ENCODE measurements around the gene TGFBR3. TPM values are rescaled to one million over a fixed set of nuclear protein-coding genes. Genes with fewer than 3 reads are reported as not detected.

Gene TGFBR3
- total RNA-seq, 1 experiment from 2014 or later, result not detected

DNA sequence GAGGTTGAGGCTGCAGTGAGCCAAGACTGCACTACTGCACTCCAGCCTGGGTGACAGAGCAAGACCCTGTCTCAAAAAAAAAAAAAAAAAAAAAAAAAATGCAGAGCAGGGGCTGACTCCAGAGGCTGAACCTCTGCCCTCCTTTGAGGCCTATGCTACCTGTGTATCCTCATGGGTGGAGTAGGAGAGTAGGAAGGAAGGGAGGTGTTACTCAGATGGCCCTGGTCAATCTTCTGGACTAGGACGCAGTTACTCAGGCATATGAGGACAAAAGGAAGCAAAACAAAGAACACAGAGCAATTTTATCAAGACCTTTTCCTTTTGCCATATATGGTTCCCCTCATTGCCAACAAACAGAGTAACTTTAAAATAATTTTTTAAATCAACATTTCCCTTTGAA lies 35.2 kb downstream of the TGFBR3 start:
- H3K4me2 ChIP-seq (ENCODE audit: low read depth, low read length, poor library complexity, severe bottlenecking), result no peak overlapping the region

DNA sequence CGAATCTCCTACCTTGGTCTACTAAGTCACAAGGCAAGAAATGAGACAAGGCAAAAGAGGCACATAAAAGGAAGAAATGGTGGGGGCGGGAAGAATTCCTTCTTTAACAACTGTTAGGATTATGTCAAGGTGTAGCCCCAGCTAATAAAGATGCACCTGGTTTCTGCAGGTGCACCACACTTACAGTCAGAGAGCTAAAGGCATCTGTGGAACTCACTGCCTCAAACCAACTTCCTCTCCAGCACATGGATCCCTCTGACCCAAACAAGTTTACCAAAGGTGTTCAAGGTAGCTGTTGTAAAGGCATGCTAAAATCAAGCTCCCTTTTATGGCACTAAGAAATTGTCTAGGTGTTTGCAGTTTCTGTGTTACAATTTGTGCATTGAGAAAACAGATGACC lies 38.1 kb downstream of the TGFBR3 start:
- Histone ChIP-seq H3K9ac (ENCODE audit: low read length) (no peak overlapping the region), H3K4me3 (ENCODE audit: low read length) (no peak overlapping the region), H3K27ac (ENCODE audit: low read length) (no peak overlapping the region), H3K9me3 (ENCODE audit: low read length) (no peaks in the 10 kb centered on the region), H3K36me3 (ENCODE audit: insufficient read depth, low read length) (no peaks in the 10 kb centered on the region), H3K79me2 (ENCODE audit: low read length) (no peaks in the 10 kb centered on the region), H3K4me1 (ENCODE audit: low read length) (no peaks in the 10 kb centered on the region), H3K4me2 (ENCODE audit: low read depth, low read length, poor library complexity, severe bottlenecking) (no peak overlapping the region), H3K27me3 (ENCODE audit: low read length) (no peaks in the 10 kb centered on the region), H3K9me2 (replicated peaks; ENCODE audit: insufficient read depth, low read length) (no peaks in the 10 kb centered on the region), H4K20me1 (ENCODE audit: insufficient read depth, low read depth, low read length) (no peaks in the 10 kb centered on the region), H2AFZ (ENCODE audit: low read length) (no peak overlapping the region)
- no peak for DNase-seq

More for the DNA sequence above, 35.2 kb downstream of the TGFBR3 start:
- H3K36me3 ChIP-seq (ENCODE audit: insufficient read depth, low read length), result no peaks in the 10 kb centered on the region
- H3K9me2 ChIP-seq (replicated peaks; ENCODE audit: insufficient read depth, low read length), result no peaks in the 10 kb centered on the region
- no peak for DNase-seq
- H3K27ac ChIP-seq (ENCODE audit: low read length), result no peak overlapping the region
- no peaks in the 10 kb centered on the region for H3K79me2 ChIP-seq (ENCODE audit: low read length)
- no peaks in the 10 kb centered on the region for H4K20me1 ChIP-seq (ENCODE audit: insufficient read depth, low read depth, low read length)
- H2AFZ ChIP-seq (ENCODE audit: low read length), result no peak overlapping the region
- no peaks in the 10 kb centered on the region for H3K27me3 ChIP-seq (ENCODE audit: low read length)
- no peaks in the 10 kb centered on the region for H3K4me1 ChIP-seq (ENCODE audit: low read length)
- no peaks in the 10 kb centered on the region for H3K9me3 ChIP-seq (ENCODE audit: low read length)
- H3K9ac ChIP-seq (ENCODE audit: low read length), result no peak overlapping the region
- no peak overlapping the region for H3K4me3 ChIP-seq (ENCODE audit: low read length)

DNA sequence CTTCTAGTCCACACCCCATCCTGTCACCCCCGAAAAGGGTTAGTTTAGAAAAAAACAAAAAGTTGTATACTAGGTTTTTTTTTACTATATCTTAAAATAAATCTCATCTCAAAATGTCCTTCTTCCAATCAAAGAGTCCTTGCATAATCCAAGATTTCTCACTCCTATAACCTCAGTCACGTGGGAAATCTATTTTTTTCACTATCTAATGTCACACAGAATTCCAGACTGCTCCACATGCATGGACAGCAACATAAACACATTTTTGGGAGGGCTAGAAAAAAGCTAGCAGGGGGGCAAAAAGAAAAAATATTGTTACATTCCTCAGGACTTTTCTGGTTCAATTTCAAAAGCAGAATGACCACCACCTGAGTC lies 39.3 kb downstream of the TGFBR3 start:
- DNase-seq, result no peak
- Histone ChIP-seq H3K36me3 (ENCODE audit: insufficient read depth, low read length) (no peaks in the 10 kb centered on the region), H3K9me2 (replicated peaks; ENCODE audit: insufficient read depth, low read length) (no peaks in the 10 kb centered on the region), H3K4me2 (ENCODE audit: low read depth, low read length, poor library complexity, severe bottlenecking) (no peak overlapping the region), H3K9me3 (ENCODE audit: low read length) (no peaks in the 10 kb centered on the region), H2AFZ (ENCODE audit: low read length) (no peak overlapping the region), H3K4me1 (ENCODE audit: low read length) (no peaks in the 10 kb centered on the region), H3K4me3 (ENCODE audit: low read length) (no peak overlapping the region), H3K9ac (ENCODE audit: low read length) (no peak overlapping the region), H3K27ac (ENCODE audit: low read length) (no peak overlapping the region), H3K27me3 (ENCODE audit: low read length) (no peaks in the 10 kb centered on the region), H3K79me2 (ENCODE audit: low read length) (no peaks in the 10 kb centered on the region), H4K20me1 (ENCODE audit: insufficient read depth, low read depth, low read length) (no peaks in the 10 kb centered on the region)

DNA sequence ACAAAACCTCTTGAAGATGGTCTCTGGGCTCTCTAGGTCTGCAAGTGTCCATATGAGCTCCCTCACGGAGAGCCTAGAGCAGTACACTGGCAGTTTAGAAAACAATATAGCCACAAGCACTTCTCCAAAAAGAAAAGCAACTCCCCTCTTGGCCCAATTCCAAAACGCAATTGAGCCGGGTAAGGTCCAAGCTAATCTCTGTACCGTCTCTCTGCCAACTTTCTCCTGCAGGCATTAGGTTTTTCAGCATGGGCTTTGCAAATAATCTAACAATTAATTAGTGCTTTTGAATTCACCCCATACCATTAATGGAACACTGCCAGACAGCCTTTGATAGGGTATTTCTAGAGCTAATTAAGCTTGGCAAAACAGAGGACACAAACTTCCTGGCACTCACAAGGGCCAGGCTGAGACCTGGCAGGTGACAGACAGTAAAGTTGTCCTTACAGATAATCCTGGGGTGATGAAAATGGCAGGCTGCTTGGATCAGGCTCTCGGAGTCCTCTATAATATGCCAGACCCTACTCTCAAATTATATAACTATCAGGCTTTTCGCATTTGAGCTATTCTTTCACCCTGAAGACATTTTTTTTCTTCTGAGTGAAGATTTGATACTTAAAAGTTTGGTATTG lies 39.8 kb downstream of the TGFBR3 start:
- Histone ChIP-seq H3K4me1 (ENCODE audit: low read length) (no peaks in the 10 kb centered on the region), H3K36me3 (ENCODE audit: insufficient read depth, low read length) (no peaks in the 10 kb centered on the region), H3K79me2 (ENCODE audit: low read length) (no peaks in the 10 kb centered on the region), H3K4me3 (ENCODE audit: low read length) (no peak overlapping the region), H3K27ac (ENCODE audit: low read length) (no peak overlapping the region), H3K9ac (ENCODE audit: low read length) (no peak overlapping the region), H2AFZ (ENCODE audit: low read length) (no peak overlapping the region), H3K9me2 (replicated peaks; ENCODE audit: insufficient read depth, low read length) (no peaks in the 10 kb centered on the region), H4K20me1 (ENCODE audit: insufficient read depth, low read depth, low read length) (no peaks in the 10 kb centered on the region), H3K9me3 (ENCODE audit: low read length) (no peaks in the 10 kb centered on the region), H3K4me2 (ENCODE audit: low read depth, low read length, poor library complexity, severe bottlenecking) (no peak overlapping the region), H3K27me3 (ENCODE audit: low read length) (no peaks in the 10 kb centered on the region)
- DNase-seq, result no peak

DNA sequence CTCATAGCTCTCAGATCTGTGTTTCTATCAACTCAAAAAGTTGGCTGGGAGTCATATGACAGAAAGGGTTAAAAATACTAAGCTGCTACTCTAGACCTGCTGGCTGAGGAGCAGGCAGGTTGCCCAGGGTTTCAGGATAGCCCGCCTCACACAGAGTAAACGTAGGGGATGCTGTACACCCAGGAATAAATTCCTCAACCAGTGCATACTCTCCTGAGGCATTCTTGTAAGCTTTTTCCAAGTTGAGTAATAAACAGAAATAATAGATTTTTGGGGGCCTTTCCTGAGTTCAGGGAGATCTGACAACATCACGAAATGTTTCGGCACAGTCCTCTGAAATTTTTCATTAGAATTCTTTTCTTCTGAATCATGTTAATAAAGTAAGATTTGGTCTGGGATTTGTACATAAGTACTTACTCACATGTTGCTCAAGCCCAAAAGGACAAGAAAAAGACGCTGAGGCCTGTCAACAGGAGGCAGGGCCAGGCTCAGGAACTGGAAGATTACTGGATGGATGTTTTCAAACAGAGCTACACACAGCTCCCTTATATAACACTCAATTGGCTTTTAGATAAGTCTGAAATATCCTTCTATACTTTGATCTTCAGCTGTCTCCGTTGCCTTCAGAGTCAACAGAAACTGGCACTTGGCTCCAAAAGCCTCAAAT lies 41.0 kb downstream of the TGFBR3 start:
- H4K20me1 ChIP-seq (ENCODE audit: insufficient read depth, low read depth, low read length), result no peaks in the 10 kb centered on the region
- H3K4me3 ChIP-seq (ENCODE audit: low read length), result no peak overlapping the region
- H3K4me1 ChIP-seq (ENCODE audit: low read length), result no peaks in the 10 kb centered on the region
- no peaks in the 10 kb centered on the region for H3K36me3 ChIP-seq (ENCODE audit: insufficient read depth, low read length)
- H3K4me2 ChIP-seq (ENCODE audit: low read depth, low read length, poor library complexity, severe bottlenecking), result no peak overlapping the region
- H2AFZ ChIP-seq (ENCODE audit: low read length), result no peak overlapping the region
- no peaks in the 10 kb centered on the region for H3K27me3 ChIP-seq (ENCODE audit: low read length)
- H3K79me2 ChIP-seq (ENCODE audit: low read length), result no peaks in the 10 kb centered on the region
- no peaks in the 10 kb centered on the region for H3K9me3 ChIP-seq (ENCODE audit: low read length)
- no peak overlapping the region for H3K27ac ChIP-seq (ENCODE audit: low read length)
- no peaks in the 10 kb centered on the region for H3K9me2 ChIP-seq (replicated peaks; ENCODE audit: insufficient read depth, low read length)
- DNase-seq, result no peak
- no peak overlapping the region for H3K9ac ChIP-seq (ENCODE audit: low read length)

DNA sequence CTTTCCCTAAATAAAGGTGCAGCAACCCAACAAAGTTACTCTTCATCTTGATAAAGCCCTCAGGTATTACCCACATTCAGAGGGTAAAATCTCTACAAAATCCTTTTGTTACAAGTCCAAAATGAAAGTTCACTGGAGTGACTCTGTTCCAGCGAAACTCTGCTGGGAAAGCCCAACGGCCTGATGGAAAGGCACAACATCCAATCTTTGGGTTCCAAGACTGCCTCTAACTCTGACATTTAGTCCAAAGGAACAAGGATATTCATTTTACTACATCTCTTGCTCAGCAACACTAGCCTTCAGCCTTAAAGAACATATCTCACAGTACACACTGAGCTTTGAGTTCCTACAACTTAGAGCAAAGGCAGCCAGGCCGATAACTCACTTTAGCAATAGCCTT lies 42.1 kb downstream of the TGFBR3 start:
- Histone ChIP-seq H3K9me2 (replicated peaks; ENCODE audit: insufficient read depth, low read length) (no peaks in the 10 kb centered on the region), H3K4me3 (ENCODE audit: low read length) (no peak overlapping the region), H3K36me3 (ENCODE audit: insufficient read depth, low read length) (no peaks in the 10 kb centered on the region), H3K27me3 (ENCODE audit: low read length) (no peaks in the 10 kb centered on the region), H3K9me3 (ENCODE audit: low read length) (no peaks in the 10 kb centered on the region), H3K4me1 (ENCODE audit: low read length) (no peaks in the 10 kb centered on the region), H3K79me2 (ENCODE audit: low read length) (no peaks in the 10 kb centered on the region), H3K9ac (ENCODE audit: low read length) (no peak overlapping the region), H2AFZ (ENCODE audit: low read length) (no peak overlapping the region), H4K20me1 (ENCODE audit: insufficient read depth, low read depth, low read length) (no peaks in the 10 kb centered on the region), H3K4me2 (ENCODE audit: low read depth, low read length, poor library complexity, severe bottlenecking) (no peak overlapping the region), H3K27ac (ENCODE audit: low read length) (no peak overlapping the region)
- no peak for DNase-seq

DNA sequence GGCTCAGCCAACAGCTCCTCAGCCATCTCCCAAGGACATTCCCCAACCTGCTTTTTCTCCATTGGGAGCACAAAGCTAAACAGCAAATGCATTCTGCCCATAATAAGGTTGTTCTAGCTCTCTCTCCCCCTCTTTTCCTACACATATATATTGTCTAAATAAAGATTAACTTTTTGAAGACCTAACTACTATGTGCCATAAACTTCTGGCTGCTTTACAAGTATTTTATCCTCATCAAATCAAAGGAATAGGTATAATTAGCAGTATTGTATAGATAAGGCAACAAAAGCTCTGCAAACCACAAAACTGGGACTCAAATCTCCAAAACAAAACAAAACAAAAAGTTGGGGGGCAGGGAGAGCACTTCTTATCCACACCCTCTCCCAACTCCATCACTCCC lies 43.4 kb downstream of the TGFBR3 start:
- H3K9me3 ChIP-seq (ENCODE audit: low read length), result no peaks in the 10 kb centered on the region
- no peaks in the 10 kb centered on the region for H3K36me3 ChIP-seq (ENCODE audit: insufficient read depth, low read length)
- H3K4me3 ChIP-seq (ENCODE audit: low read length), result no peak overlapping the region
- no peak overlapping the region for H3K4me2 ChIP-seq (ENCODE audit: low read depth, low read length, poor library complexity, severe bottlenecking)
- H2AFZ ChIP-seq (ENCODE audit: low read length), result no peak overlapping the region
- H3K27ac ChIP-seq (ENCODE audit: low read length), result no peak overlapping the region
- H3K79me2 ChIP-seq (ENCODE audit: low read length), result no peaks in the 10 kb centered on the region
- H3K9me2 ChIP-seq (replicated peaks; ENCODE audit: insufficient read depth, low read length), result no peaks in the 10 kb centered on the region
- H3K4me1 ChIP-seq (ENCODE audit: low read length), result no peaks in the 10 kb centered on the region
- H4K20me1 ChIP-seq (ENCODE audit: insufficient read depth, low read depth, low read length), result no peaks in the 10 kb centered on the region
- no peak for DNase-seq
- H3K9ac ChIP-seq (ENCODE audit: low read length), result no peak overlapping the region
- no peaks in the 10 kb centered on the region for H3K27me3 ChIP-seq (ENCODE audit: low read length)

DNA sequence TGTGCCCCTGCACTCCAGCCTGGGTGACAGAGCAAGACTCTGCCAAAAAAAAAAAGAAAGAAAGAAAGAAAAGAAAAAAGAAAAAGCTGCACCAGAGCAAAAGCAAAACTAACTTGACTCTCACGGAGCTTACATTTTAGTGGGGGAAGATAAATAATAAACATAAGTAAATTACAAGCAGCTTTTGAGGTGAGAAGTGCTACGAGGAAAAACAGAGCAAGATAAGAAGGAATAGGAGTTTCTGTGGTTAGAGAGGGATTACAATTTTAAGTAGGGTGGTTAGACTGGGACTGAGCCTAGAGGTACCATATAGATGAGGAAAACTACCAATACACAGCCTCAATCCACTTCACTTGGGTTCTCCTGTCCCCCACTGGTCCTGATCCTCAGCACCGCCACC lies 43.9 kb downstream of the TGFBR3 start:
- no peaks in the 10 kb centered on the region for H3K9me2 ChIP-seq (replicated peaks; ENCODE audit: insufficient read depth, low read length)
- H3K4me1 ChIP-seq (ENCODE audit: low read length), result no peaks in the 10 kb centered on the region
- no peaks in the 10 kb centered on the region for H3K36me3 ChIP-seq (ENCODE audit: insufficient read depth, low read length)
- H3K4me3 ChIP-seq (ENCODE audit: low read length), result no peak overlapping the region
- H3K79me2 ChIP-seq (ENCODE audit: low read length), result no peaks in the 10 kb centered on the region
- no peak overlapping the region for H3K9ac ChIP-seq (ENCODE audit: low read length)
- no peaks in the 10 kb centered on the region for H3K9me3 ChIP-seq (ENCODE audit: low read length)
- no peak overlapping the region for H3K4me2 ChIP-seq (ENCODE audit: low read depth, low read length, poor library complexity, severe bottlenecking)
- no peaks in the 10 kb centered on the region for H4K20me1 ChIP-seq (ENCODE audit: insufficient read depth, low read depth, low read length)
- no peak overlapping the region for H2AFZ ChIP-seq (ENCODE audit: low read length)
- no peak for DNase-seq
- H3K27me3 ChIP-seq (ENCODE audit: low read length), result no peaks in the 10 kb centered on the region
- H3K27ac ChIP-seq (ENCODE audit: low read length), result no peak overlapping the region
